Panc1 (cell line): ENCODE measurements around the gene SH3BGRL2. TPM values are rescaled to one million over a fixed set of nuclear protein-coding genes. Genes with fewer than 3 reads are reported as not detected.

Experiments
- ATAC-seq: fragments of 200-7000 bp; cut with Tn5 transposase; 2 replicates; pipeline ENCODE4 v1.9.1; 2020; ENCODE audit warnings: mild to moderate bottlenecking, moderate library complexity
- BruUV-seq: library from RNA; stranded (reverse); fragments of 400-500 nt; replicated peaks from 2 replicates; lab custom pipeline; 2021; lab: Mats Ljungman, UMichigan
- CTCF ChIA-PET: fragments of 300-600 bp; sonication (Branson Sonifier 250); formaldehyde crosslinking; loops from one replicate; lab custom pipeline; 2022; ENCODE audit warnings: antibody characterized with exemption; lab: Charles Lee
- POLR2A ChIA-PET: fragments of 300-600 bp; sonication (Branson Sonifier 250); formaldehyde crosslinking; loops from one replicate; lab custom pipeline; 2022; ENCODE audit warnings: antibody characterized with exemption; lab: Charles Lee
- DNase-seq: peaks from one replicate; pipeline ENCODE4 v3.0.0-alpha.2; 2010; ENCODE audit warnings: low read depth, low spot score
- H3K27ac ChIP-seq: 2 replicates; pipeline ENCODE4 v1.5.1; 2011; ENCODE audit warnings: mild to moderate bottlenecking, low read length, inconsistent platforms
- H3K27me3 ChIP-seq: fragments of 200-500 bp; sonication (Bioruptor generic); 2 replicates; pipeline ENCODE4 v1.6.0; 2014; ENCODE audit warnings: low read length, inconsistent platforms; ENCODE audit not compliant: control insufficient read depth, insufficient read depth
- H3K36me3 ChIP-seq: fragments of 200-500 bp; sonication (Bioruptor generic); 2 replicates; pipeline ENCODE4 v1.5.1; 2014; ENCODE audit warnings: inconsistent platforms, mild to moderate bottlenecking, low read length, moderate library complexity; ENCODE audit not compliant: control insufficient read depth, insufficient read depth
- H3K4me1 ChIP-seq: 2 replicates; pipeline ENCODE4 v1.5.1; 2011; ENCODE audit warnings: inconsistent platforms, mild to moderate bottlenecking, low read length, moderate library complexity; ENCODE audit not compliant: control insufficient read depth, insufficient read depth
- H3K4me3 ChIP-seq, 2 experiments: 2 replicates each; pipeline ENCODE4 v1.5.1; 2011 to 2012; ENCODE audit warnings: low read depth in 2 of 2, low read length in 2 of 2, mild to moderate bottlenecking in 2 of 2, inconsistent platforms in 1 of 2, moderate library complexity in 1 of 2
- H3K9me3 ChIP-seq: fragments of 200-500 bp; sonication (Bioruptor generic); 2 replicates; pipeline ENCODE4 v1.5.1; 2014; ENCODE audit warnings: low read depth, mild to moderate bottlenecking, inconsistent platforms, low read length, moderate library complexity; ENCODE audit not compliant: control insufficient read depth, insufficient read depth
- CTCF ChIP-seq: fragments of 450-650 bp; IDR thresholded peaks from 2 replicates; pipeline ENCODE4 v1.5.1; 2017; ENCODE audit warnings: mild to moderate bottlenecking
- POLR2AphosphoS5 ChIP-seq: IDR thresholded peaks from 2 replicates; pipeline ENCODE4 v1.6.1; 2012; ENCODE audit warnings: mild to moderate bottlenecking, low read depth, low read length, moderate library complexity
- REST ChIP-seq, 2 experiments: IDR thresholded peaks; 2 replicates each; pipeline ENCODE4 v1.6.1; 2011 to 2012; ENCODE audit warnings: low read depth in 2 of 2, control low read depth in 1 of 2, low read length in 1 of 2, mild to moderate bottlenecking in 1 of 2, moderate library complexity in 1 of 2; ENCODE audit not compliant: insufficient read depth in 1 of 2
- SIN3A ChIP-seq: IDR thresholded peaks from 2 replicates; pipeline ENCODE4 v1.6.1; 2012; ENCODE audit warnings: low read depth, mild to moderate bottlenecking, low read length, moderate library complexity, borderline replicate concordance; ENCODE audit not compliant: insufficient read depth
- TCF7L2 ChIP-seq: IDR thresholded peaks from 2 replicates; pipeline ENCODE4 v1.6.1; 2011; ENCODE audit warnings: mild to moderate bottlenecking, low read depth, low read length, inconsistent platforms
- in situ Hi-C: cut with HindIII; loops from 2 replicates; pipeline ENCODE4 v1.10.0; 2016; ENCODE audit warnings: low sequenced_read_pairs, low pct_unique_long_range_greater_than_20kb
- intact Hi-C: fragments of 100-400 bp; cut with micrococcal nuclease; formaldehyde crosslinking; loops from one replicate; pipeline ENCODE4 v1.10.0; 2022; ENCODE audit not compliant: unreplicated experiment
- total RNA-seq: library from RNA; stranded (reverse); gene quantifications from one replicate; pipeline ENCODE4 v1.2.1, GENCODE V29; 2021; ENCODE audit not compliant: unreplicated experiment

The SH3BGRL2 gene
- total RNA-seq, 1 experiment from 2014 or later = 8.5 TPM

- intact Hi-C loops = no loop called here
- no TSS peak for BruUV-seq
- TF ChIP-seq CTCF (no peak), REST (IDR thresholded peaks at IDR 0.05; ENCODE audit: insufficient read depth in 1 of 2, low read depth in 2 of 2, low read length in 1 of 2) (no peak), SIN3A (no peak), TCF7L2 (no peak), POLR2AphosphoS5 (no peak)
- Histone ChIP-seq H3K27me3 (no peaks in the 10 kb centered on the region), H3K9me3 (no peaks in the 10 kb centered on the region), H3K4me1 (no peaks in the 10 kb centered on the region), H3K27ac (no peak overlapping the region), H3K36me3 (no peaks in the 10 kb centered on the region), H3K4me3 (no peak overlapping the region)
- no peak for ATAC-seq
- in situ Hi-C loops = no loop called here
- ChIA-PET CTCF (no interaction called here), POLR2A (no interaction called here)
- no peak for DNase-seq
Observed at GRCh38 chr6:79702691-79703090, 71.6 kb downstream of the SH3BGRL2 start.

- Histone ChIP-seq H3K36me3 (no peaks in the 10 kb centered on the region), H3K9me3 (no peaks in the 10 kb centered on the region), H3K27me3 (no peaks in the 10 kb centered on the region), H3K27ac (no peak overlapping the region), H3K4me1 (no peaks in the 10 kb centered on the region), H3K4me3 (no peak overlapping the region)
- ChIA-PET CTCF (interaction anchor here (0.7 kb wide), 1 partner anchor 28 kb away, joined by 4 read pairs; no protein-coding TSS in a partner anchor), POLR2A (no interaction called here)
- BruUV-seq = no TSS peak
- TF ChIP-seq TCF7L2 (no peak), SIN3A (no peak), REST (IDR thresholded peaks at IDR 0.05; ENCODE audit: insufficient read depth in 1 of 2, low read depth in 2 of 2, low read length in 1 of 2) (no peak), POLR2AphosphoS5 (no peak), CTCF (no peak)
- no peak for ATAC-seq
- in situ Hi-C loops = no loop called here
- no peak for DNase-seq
- intact Hi-C loops = no loop called here
Observed at GRCh38 chr6:79704200-79704599, 73.1 kb downstream of the SH3BGRL2 start.
